SU-DHL-6 (cell line): ENCODE results near the gene CPED1.

Experiments
- H2AFZ ChIP-seq: fragments of 200-600 bp; sonication (generic); 2 replicates; pipeline ENCODE4 v1.6.1; 2014; ENCODE audit warnings: low read depth, mild to moderate bottlenecking, moderate library complexity, mixed read lengths, antibody characterized with exemption, low read length; ENCODE audit not compliant: severe bottlenecking
- H3F3A ChIP-seq: fragments of 200-600 bp; shearing (Covaris generic); 2 replicates; pipeline ENCODE4 v1.6.0; 2016; ENCODE audit warnings: antibody characterized with exemption, mild to moderate bottlenecking; ENCODE audit not compliant: insufficient read depth
- H3K27ac ChIP-seq: fragments of 200-600 bp; sonication (generic); 2 replicates; pipeline ENCODE4 v1.5.1; 2016; ENCODE audit warnings: low read depth, mild to moderate bottlenecking, low read length, moderate library complexity, mixed read lengths
- H3K27me3 ChIP-seq: fragments of 200-600 bp; sonication (generic), shearing (Covaris generic); 2 replicates; pipeline ENCODE4 v1.6.0; 2014; ENCODE audit warnings: mild to moderate bottlenecking, low read length
- H3K36me3 ChIP-seq: fragments of 200-600 bp; sonication (generic); 2 replicates; pipeline ENCODE4 v1.6.1; 2014; ENCODE audit warnings: mild to moderate bottlenecking, low read length, mixed read lengths
- H3K4me2 ChIP-seq: fragments of 300-600, 200-600 bp; shearing (Covaris generic), sonication (generic); 2 replicates; pipeline ENCODE4 v1.6.0; 2014; ENCODE audit warnings: low read length, low read depth, mild to moderate bottlenecking; ENCODE audit not compliant: poor library complexity, severe bottlenecking
- H3K4me3 ChIP-seq: fragments of 200-600 bp; sonication (generic); 2 replicates; pipeline ENCODE4 v1.5.1; 2014; ENCODE audit warnings: antibody characterized with exemption, low read length, mild to moderate bottlenecking, mixed read lengths; ENCODE audit not compliant: insufficient read depth, poor library complexity, severe bottlenecking
- H3K79me2 ChIP-seq: fragments of 200-600 bp; sonication (generic); 2 replicates; pipeline ENCODE4 v1.6.1; 2014; ENCODE audit warnings: mild to moderate bottlenecking, low read length, moderate library complexity; ENCODE audit not compliant: insufficient read depth
- H3K9ac ChIP-seq: fragments of 200-600 bp; sonication (generic); 2 replicates; pipeline ENCODE4 v1.7.0; 2014; ENCODE audit warnings: mild to moderate bottlenecking, low read length
- H3K9me2 ChIP-seq: fragments of 200-600 bp; sonication (generic); replicated peaks from 2 replicates; pipeline ENCODE4 v1.6.1; 2014; ENCODE audit warnings: low read length; ENCODE audit not compliant: insufficient read depth
- H3K9me3 ChIP-seq: fragments of 200-600 bp; sonication (generic); 2 replicates; pipeline ENCODE4 v1.6.1; 2014; ENCODE audit warnings: low read length, mixed read lengths; ENCODE audit not compliant: insufficient read depth
- H4K20me1 ChIP-seq: fragments of 200-600 bp; sonication (generic); 2 replicates; pipeline ENCODE4 v1.6.1; 2014; ENCODE audit warnings: low read depth, mild to moderate bottlenecking, antibody characterized with exemption, low read length, moderate library complexity, mixed read lengths
- CTCF ChIP-seq: fragments of 200-600 bp; sonication (generic); IDR thresholded peaks from one replicate; pipeline ENCODE4 v1.5.1; 2017; ENCODE audit warnings: antibody characterized with exemption, mild to moderate bottlenecking, low read length, moderate library complexity; ENCODE audit not compliant: insufficient read depth, poor library complexity, severe bottlenecking
- EZH2phosphoT487 ChIP-seq: fragments of 200-600 bp; sonication (generic), shearing (Covaris generic); conservative IDR thresholded peaks from 2 replicates; pipeline ENCODE4 v1.6.1; 2018; ENCODE audit warnings: mild to moderate bottlenecking, antibody characterized with exemption, low read length, moderate library complexity, mixed read lengths

The CPED1 gene

DNA sequence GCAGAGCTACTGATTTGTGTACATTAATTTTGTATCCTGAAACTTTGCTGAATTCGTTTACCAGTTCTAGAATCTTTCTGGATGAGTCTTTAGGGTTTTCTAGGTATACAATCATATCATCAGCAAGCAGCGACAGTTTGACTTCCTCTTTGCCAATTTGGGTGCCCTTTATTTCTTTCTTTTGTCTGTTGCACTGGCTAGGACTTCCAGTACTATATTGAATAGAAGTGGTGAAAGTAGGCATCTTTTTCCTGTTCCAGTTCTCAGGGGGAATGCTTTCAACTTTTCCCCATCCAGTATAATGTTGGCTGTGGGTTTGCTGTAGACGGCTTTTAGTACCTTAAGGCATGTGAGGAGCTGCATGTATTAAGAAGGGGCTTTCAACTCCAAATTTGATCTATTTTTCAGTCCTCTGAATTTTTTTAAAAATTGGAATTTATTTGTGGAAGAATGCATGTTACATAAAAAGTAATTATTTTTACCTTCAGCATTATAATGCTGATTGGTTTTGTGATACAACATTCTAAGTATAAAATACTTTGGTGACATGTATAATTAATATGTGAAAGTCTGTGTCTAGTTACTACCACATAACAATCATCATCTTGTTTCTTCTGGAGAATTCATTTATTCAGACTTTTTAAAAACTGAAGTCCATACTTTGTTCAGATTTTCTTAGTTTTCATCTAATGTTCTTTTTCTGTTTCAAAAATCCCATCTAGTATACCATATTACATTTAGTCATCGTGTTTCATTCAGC, 49.6 kb downstream of the CPED1 start:
- Histone ChIP-seq H3K79me2 (no peaks in the 10 kb centered on the region), H3K4me2 (no peak overlapping the region), H2AFZ (no peak overlapping the region), H3K27ac (no peak overlapping the region), H3K27me3 (no peaks in the 10 kb centered on the region), H3K9ac (no peak overlapping the region), H4K20me1 (no peaks in the 10 kb centered on the region), H3F3A (no peaks in the 10 kb centered on the region), H3K36me3 (no peaks in the 10 kb centered on the region), H3K9me2 (no peaks in the 10 kb centered on the region; the same call in 1 of the 2 replicates), H3K4me3 (no peak overlapping the region), H3K9me3 (no peaks in the 10 kb centered on the region)
- TF ChIP-seq CTCF = no peak
- no peak for TF ChIP-seq EZH2phosphoT487

- Histone ChIP-seq H4K20me1 (no peaks in the 10 kb centered on the region), H3K9me2 (no peaks in the 10 kb centered on the region; the same call in 1 of the 2 replicates), H3F3A (no peaks in the 10 kb centered on the region), H3K4me3 (no peak overlapping the region), H3K27me3 (no peaks in the 10 kb centered on the region), H3K9ac (no peak overlapping the region), H2AFZ (no peak overlapping the region), H3K27ac (no peak overlapping the region), H3K4me2 (no peak overlapping the region), H3K9me3 (no peaks in the 10 kb centered on the region), H3K36me3 (no peaks in the 10 kb centered on the region), H3K79me2 (no peaks in the 10 kb centered on the region)
- TF ChIP-seq EZH2phosphoT487 (no peak), CTCF (no peak)
Measured at GRCh38 chr7:121038717-121039509, 50.4 kb downstream of the CPED1 start.

- Histone ChIP-seq H3K4me2 (no peak overlapping the region), H3K27me3 (no peaks in the 10 kb centered on the region), H3K9ac (no peak overlapping the region), H3K4me3 (no peak overlapping the region), H3K36me3 (no peaks in the 10 kb centered on the region), H2AFZ (no peak overlapping the region), H3K9me3 (no peaks in the 10 kb centered on the region), H3K27ac (no peak overlapping the region), H3K79me2 (no peaks in the 10 kb centered on the region), H3K9me2 (no peaks in the 10 kb centered on the region; the same call in 1 of the 2 replicates), H4K20me1 (no peaks in the 10 kb centered on the region), H3F3A (no peaks in the 10 kb centered on the region)
- TF ChIP-seq EZH2phosphoT487 (no peak), CTCF (no peak)
Measured at GRCh38 chr7:121039510-121039822, 51.0 kb downstream of the CPED1 start.
